NCI-H187 treated with DMSO at 0.1 percent for 48 hours (cell line): ENCODE results near the gene GNAS.
"Not testable (repeated sequence)": the region's sequence is repeated elsewhere in the genome, so short reads cannot be mapped to it uniquely, and the experiment has no call there.

Source experiments
- DNase-seq: peaks from one replicate; lab custom pipeline; 2025; lab: John Stamatoyannopoulos, UW

The GNAS gene

DNA sequence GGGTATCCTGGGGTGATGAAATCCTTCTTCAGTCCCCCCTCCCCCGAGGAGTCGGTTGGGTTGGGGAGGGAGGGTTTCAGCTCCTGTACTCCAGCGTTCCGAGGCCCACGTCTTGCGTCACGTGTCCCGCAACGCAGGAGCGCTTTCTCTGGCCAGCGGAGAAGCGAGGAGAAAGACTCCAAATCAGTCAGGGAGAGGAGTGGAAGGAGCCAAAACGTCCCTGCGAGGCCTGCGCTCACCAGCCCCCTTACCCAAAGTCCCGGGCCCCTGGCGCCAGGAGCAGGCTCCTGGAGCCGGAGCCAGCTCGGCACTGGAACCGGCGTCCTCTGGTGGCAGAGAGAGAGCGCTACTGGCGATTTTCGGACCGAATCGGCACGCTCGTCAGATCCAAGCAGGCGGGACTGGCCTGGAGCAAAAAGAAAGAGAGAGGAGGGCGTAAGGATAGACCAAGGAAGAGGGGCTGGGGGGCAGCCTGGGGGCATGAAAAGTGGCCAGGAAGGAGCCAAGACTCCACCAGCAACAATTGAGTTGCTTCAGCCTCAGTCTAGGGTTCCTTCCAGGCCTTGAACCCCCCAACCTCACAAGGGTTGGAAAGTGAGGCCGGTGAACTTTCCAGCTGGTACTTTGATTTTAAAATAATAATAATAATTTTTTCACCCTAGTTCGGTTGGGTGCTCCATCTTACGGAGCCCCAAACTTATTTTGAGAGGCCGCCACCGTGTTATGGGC is at the start of gene GNAS:
GNAS (plus strand) TSS at position 174 of the 729 bp plus-strand sequence.
- no peak for DNase-seq

DNA sequence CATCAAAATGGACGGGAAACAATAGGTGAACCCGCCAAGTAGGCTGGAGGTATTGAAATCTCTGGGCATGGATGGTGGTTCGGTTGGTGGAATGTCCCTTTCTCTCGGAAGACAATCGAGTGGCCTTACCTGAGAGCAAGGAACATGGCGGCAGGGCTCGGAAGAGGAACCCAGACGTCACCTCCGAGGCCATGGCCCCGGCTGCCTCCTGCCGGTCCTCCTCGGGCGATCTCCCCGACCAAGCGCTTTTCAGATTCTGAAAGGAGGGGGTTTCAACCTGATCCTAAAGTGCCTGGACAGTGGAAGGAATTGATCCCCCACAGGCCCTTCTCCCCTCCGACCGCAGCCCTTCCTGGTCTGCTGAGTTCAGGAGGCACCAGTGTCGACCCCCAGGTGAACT is 49.0 kb upstream of the GNAS start:
- DNase-seq: no peak

DNA sequence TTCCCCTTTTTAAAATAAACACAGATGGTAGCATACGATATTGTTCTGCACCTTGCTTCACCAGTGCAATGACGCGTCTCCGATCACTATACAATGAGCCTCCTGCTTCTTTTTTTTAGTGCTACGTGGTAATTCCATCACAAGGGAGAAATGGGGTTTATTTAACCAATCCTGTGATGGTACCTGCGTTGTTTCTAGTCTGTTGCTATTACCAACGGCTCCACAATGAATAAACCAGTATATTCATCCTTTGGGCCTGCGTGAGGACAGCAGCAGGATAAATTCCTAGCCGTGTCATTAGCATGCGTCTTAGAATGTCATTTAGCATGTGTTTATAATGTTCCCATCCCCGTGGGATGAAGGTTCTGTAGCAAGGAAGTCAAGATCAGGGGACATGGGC is 44.7 kb upstream of the GNAS start:
- DNase-seq: no peak

DNA sequence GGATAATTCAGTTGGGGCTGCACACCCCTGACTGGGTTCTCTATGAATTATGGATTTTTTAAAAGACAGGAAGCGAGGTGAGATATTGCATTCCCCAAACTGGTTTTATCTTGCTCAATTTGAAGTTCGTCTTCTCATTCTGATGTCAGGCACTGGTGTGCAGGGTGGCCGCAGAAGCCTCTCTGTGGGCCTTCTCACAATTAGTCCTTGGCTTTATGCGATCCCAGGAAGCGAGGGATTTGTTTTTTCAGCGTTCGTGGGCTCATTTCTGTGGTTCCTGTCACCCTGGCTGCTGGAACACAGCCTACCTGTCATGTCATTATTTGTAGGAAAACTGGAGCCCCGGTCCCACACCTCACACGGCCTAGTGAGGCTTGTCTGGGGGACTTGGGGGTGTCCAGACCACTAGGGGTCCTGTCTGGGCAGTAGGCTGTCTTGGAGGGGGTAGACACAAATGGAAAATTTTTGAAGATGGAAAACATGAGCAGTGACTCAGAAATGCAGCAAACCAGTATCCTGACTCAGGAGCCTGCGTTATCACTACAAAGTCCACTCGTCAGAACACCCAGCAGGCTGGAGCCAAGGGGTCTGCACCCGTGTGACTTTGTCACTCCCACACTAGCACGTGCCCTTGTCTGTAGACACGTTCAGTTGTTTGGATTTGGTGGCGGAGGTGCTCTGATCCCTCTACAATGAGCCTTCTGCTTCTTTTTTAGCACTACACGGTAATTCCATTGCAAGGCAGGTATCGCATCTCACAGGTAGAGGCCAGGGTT is 44.1 kb upstream of the GNAS start:
- DNase-seq: no peak

DNA sequence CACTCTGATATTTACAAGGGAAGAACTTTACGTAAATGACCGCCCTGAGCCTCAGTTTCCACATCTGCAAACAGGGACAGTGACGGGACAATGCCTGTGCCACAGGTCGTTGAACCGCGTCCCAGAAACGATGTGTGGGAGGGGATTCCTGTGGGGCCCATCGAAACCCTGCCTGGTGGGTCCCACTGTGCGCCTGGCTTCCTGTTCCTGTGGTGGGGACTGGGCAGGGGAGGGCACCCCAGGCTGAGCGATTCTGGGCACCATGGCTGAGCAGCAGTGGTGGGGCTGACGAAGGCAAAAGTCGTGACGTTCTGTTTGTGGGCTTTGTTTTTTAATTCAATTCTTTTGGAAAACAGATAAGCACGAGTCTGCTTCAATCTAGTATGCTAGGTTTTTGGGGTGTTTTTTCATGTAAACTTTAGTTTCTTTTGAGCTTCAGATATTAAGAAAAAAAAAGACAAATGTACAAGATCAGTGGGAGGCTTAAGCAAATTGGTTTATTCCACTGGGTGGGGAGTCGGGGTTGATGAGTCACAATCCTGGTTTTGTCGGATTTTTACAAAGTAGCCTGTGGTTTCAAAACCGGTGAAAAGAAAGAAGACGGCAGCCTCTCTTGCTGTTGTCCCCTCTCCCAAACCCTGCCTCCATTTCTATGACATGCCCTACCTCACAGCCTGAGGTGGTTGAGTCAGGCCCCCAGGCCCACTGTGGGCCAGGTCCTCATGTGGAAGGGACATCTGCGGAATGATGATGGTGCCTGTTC is 42.2 kb upstream of the GNAS start:
- DNase-seq: no peak

DNA sequence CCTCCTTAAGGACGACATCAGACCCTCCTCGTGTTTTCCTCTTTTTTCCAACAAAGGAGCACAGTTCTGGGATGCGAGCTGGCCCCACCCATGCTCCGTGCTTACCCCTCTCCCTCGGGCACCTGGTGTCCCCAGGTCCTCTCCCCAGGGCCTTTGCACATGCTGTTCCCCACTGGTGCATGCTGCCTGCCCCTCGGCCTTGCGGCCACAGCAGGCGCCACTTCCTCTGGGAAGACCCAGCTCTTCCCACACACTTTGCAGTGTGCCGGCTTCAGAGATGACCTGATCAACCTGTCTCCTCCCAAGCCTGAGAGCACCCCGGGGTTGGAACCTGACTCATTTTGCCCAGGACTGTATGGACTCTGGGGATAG is 41.7 kb upstream of the GNAS start:
- DNase-seq: no peak

DNA sequence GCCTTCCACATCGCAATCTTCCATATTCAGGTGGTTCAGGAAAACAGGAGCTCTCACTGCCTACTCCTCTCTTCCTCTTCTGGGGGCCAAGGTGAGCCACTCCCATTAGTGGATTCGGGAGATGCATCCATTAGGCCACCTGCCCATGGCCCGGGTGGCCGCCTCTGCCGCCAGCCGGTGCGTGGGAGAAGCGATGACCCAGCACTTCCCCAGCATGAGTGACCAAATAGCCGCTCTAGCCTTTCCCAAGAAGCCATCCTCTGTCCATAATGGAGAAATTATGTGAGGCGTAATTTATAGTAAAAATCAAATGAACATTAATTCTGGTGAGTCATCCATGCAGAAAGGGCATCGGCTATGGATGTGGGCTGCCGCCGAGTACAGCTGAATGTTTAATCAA is 41.2 kb upstream of the GNAS start:
- no peak for DNase-seq

DNA sequence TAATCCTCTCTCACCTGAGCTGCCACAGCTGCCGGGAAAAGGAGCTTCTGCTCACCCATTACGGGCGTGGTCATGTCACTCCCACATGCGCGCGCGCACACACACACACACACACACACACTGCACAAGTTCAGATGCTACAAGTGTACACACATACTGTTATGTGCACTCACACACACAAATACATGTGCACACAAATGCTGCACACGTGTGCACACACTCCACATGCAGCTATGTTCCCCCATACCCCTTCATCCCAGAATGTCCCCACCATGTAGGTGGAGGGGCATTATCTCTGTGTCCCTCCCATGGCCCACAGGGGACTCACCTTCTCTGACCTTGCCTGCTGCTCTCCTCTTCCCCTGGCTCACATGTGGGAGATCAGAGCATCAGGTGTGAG is 39.1 kb upstream of the GNAS start:
- DNase-seq: no peak

DNA sequence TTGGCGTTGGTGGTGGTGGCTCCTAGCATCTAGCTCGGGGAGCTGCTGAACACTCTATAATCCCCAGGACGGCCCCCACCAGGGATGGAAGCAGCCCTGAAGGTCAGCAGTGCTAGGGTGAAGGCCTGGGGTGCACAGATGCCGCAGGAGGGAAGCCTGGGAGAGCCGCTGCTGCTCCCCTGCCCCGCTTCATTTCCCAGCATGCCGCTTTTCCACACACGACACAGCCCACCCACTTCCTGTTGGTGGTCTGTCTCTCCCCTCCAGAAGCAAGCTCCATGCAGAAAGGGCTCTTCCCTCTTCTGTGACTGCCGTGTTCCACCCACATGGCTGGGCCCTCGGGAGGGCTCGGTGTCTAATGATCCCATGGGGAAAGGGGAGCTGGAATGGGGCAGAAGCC is 37.1 kb upstream of the GNAS start:
- no peak for DNase-seq

DNA sequence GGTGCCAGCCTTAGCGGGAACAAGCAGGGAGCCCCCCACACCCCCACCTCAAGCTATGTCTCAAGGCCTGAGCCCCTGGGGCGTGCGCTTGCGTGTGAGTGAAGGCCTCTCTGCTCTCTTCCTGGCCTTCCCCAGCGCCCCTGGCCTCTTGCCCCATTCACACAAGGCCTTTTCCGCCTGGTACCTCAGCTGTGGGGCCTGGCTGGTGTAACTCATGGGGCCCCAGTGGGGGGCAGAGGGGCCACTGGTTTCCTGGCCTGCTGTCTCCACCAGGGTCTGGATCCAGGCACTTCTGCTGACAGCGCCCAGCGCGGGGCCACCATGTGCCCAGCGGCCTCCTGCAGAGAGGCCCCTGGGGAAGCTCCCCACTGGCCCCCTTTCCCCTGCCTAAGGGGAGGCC is 36.5 kb upstream of the GNAS start:
- DNase-seq: no peak

DNA sequence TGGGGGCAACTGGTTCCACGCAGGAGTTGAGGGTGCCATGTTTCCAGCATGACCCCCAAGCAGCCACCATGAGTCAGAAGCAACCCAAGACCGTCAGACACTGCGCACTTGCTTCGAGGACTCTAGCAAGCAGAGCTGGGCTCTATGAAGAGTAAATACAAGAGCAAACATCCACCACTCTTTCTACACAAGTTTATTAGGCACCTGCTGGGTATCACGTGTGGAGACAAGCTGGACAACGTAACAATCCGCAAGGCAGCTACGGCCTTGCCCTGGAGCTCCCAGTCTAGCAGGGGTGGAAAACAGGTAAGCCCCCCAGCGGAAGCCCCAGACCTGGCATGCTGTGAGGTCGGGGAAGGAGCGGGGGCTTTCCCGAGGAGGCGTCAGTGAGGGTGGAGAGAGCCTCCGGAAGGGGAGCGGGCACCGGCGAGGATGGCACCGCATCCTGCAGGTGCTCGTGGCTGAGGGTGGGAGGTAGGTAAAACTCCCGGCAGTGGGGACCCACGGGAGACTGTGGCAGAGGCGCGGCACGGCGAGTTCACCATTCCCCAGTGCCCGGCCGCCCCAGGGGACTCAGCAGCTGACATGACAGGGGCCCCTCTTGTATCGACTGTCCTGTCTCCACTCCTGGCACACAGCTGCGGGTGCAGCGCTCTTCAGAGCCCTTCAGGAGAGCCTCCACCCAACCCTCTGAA is 35.4 kb upstream of the GNAS start:
- DNase-seq: no peak

DNA sequence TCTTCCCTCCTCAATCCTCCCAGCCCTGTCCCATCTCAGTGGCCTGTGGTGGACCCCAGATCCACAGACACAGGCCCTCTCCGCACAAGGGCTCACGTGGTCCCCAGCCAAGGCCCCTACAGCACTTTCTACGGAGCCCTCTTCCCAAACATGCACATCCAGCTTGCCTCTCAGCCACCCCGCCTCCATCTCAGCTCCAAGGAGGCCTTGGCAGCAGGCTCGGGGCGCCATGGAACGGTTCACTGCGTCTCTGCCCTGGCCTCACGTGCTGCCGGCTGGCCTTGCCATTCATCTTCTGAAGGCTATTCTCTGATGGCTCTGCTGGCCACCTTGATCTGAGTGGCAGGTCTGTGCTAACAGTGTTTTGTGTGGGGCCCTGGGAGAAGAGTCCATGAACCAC is 34.8 kb upstream of the GNAS start:
- DNase-seq: no peak

DNA sequence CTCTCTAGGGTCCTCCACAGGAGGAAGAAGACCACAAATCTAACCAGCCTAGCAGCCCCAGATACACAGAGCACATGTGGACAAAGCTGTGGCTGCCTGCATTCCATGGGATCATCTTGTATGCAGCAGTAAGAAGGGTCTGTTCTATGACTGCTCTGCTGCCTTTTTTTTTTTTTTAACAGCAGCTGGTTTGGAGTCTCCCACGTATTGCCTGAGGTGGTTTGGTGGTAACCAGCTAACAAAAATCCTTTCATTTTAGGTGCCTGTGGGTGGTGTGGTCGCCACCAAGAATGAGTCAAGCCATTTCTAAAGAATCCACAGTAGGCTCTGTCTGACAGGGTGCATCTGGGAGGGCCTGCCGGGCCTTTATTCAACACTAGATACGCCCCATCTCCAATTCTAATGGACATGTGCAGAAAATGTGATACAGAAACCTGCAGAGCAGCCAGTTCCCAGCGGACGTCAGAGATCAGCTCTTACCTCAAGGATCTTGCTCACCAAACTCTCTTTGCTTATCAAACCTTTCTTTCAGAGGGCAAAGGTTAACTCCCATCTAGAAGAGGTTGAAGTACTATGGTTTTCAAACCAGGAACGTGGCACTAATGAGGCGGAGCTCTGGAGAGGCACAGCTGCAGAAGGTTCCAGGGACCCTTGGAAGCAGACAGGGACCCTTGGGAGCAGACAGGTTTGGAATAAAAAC is 33.8 kb upstream of the GNAS start:
- DNase-seq: peak; percentile 73

DNA sequence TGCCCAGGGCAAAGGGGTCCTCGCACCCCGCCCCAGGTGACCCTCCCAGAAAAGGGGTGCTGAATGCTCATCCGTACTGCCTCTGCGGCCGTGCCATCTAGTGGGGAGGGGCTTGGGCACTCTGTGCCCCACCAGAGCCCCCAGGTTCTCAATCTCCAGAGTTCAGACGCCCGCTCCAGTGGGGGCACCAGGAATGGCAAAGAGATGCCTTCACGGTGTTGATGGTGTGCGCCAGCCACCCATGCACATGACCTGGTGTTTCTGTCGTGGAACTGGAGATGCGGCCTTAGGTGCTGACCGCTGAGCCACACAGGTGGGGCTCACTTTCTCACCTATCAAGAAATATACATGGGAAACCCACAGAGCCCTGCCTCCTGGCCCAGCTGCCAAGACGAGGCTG is 32.6 kb upstream of the GNAS start:
- no peak for DNase-seq

DNA sequence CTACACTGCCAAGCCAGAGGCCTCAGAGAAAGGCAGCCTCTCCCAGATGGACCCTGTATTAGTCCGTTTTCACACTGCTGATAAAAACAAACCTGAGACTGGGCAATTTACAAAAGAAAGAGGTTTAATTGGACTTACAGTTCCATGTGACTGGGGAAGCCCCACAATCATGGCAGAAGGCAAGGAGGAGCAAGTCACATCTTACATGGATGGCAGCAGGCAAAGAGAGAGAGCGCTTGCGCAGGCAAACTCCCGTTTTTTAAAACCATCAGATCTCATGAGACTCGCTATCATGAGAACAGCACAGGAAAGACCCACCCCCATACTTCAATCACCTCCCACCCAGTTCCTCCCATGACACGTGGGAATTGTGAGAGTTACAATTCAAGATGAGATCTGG is 32.0 kb upstream of the GNAS start:
- not testable (repeated sequence) for DNase-seq

DNA sequence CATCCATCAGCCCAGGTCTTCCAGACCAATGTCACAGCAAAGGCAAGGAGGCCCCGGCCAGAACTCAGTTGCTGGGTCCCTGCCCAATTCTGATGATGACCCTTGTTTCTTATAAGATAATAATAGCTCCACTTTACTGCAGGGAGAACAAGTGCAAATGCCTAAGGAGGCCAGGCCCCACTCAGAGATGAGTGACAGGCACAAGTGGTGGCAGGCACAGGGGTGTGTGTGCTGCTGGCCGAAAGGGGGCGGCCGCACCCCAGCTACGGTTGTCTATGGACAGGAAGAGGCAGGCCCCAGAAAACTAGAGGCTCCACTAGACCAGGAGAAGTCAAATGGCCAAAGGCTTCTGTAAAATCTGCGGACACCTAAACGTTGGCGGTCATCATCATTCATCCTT is 30.4 kb upstream of the GNAS start:
- no peak for DNase-seq

DNA sequence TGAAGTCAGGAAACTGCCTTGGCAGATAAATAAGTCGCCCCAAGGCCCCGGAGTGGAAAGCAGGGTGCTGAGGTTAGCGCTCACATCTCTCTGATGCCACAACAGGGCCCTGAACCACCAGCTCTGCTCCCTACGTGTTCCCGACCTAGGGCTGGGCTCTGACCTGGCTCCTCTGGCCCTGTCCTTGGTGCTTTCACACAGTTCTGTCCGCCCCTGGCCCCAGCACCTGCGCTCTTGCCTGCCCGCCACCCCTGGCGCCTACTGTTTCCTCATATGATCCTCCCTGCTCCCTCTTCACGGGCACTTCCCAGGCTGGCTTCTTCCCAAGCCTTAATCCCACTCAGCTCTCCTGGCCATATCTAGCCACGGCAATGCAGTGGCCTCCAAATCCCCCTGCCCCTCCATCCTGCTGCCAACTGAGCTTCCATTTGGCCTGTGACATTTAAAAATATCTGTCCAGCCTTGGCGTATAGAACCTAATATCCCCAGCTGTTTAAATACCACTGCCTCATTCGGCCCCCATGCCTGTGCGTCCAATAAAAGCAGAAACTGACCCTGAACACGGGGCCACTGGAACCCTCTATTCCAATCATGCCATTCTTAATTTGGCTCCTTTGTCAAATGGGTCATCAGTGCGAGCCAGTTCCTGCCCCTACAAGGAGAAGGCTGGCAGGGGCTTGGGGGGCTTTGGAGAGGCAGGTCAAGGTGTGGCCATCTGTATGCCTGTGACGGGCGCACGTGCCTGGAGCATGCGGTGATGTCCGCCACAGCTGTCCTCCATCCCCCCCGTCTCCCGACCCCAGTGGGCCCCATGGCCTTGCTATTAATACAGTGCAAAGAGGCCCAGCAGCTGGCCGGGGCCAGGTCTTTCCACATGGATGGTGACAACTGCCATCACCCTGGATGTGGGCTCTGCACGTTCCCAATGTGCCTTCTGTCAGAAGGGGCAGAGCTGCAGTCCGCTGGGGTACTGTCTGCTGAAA is 29.5 kb upstream of the GNAS start:
- DNase-seq: no peak

DNA sequence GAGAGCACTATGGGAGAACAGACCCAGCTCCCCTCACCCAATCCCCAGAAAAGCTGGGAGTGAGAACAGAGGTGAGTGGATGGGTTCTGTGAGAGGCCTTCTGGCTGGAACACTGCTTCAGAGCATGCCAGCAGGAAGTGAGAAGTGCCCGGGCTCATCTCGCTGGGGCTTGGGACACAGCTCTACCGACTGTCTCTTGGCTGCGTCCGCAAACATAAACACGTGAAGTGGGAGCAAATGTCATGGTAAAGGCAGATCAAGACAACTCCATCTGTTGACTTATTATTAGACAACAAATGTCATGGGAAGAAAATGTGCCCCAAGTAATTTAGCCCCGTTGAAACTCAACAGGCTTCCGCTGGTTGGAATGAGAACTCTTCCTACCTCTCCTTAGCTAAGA is 27.7 kb upstream of the GNAS start:
- no peak for DNase-seq

DNA sequence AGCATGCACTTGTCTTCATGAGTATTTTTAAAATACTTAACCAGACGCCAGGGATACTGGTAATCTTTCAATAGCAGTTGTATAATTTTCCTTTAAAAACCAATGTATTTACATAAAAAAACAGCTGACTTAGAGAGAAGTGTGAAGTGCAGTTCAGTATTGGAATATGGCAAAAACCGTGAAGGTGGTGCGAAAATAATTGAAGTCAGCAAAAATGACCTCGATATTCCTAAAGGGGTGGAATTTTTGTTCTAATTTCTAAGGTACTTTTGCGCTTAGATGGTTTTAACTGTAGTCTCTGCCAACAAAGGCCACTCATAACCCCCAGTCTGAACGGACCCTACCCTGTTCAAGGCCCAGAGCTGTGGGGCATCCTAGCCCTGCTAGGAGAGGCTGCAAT is 27.1 kb upstream of the GNAS start:
- no peak for DNase-seq

DNA sequence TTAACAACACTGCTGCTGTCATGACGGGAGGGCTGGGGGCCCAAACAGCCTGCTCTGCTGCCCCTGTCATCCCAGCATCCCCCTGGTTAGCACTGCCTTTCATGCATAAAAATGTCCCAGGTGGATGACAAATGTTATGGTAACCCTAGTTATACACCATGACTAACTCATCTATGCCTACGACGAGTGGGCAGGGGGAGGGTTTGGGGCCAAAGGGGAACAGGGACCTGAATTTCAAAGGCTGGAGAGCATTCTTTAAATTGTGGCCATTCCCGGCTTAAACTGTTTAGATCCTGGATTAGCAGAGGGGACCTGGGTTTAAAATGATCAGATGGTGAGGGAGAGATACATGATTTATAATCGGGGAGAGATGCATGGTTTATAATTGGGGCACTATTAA is 26.2 kb upstream of the GNAS start:
- no peak for DNase-seq

DNA sequence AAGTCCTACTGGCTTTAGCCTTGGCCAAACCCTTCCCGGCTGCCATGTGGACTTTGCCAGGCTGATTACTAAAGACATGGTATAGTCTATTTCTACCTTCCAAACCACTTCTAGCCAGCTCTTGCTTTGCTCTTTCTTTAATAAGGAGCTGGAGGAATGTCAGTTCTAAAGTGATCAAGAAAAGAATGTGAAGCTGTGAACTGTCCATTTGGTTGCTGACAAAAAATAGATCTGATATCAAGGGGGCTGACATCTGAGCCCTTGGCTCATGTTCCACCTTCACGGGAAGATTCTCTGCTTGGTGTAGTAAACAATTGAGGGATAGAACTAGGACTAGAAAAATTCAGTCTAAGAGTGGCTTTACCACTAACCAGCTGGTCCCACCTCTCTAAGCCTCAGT is 24.4 kb upstream of the GNAS start:
- DNase-seq: no peak
